T-helper 22 cell (primary cell): ENCODE data around the gene PARVB.

Experiments
- DNase-seq: peaks from one replicate; pipeline ENCODE4 v3.0.0-alpha.2; 2020; ENCODE audit warnings: low read depth

PARVB gene

GRCh38 chr22:44162960-44163359 is 138.9 kb downstream of the PARVB start:
- DNase-seq, result no peak

GRCh38 chr22:44163536-44163935 is 139.4 kb downstream of the PARVB start:
- no peak for DNase-seq

- no peak for DNase-seq
Observed at GRCh38 chr22:44164031-44164430, 139.9 kb downstream of the PARVB start.

- DNase-seq, result no peak
Observed at GRCh38 chr22:44165286-44165874, 141.3 kb downstream of the PARVB start.

GRCh38 chr22:44166498-44167276 is 142.6 kb downstream of the PARVB start:
- no peak for DNase-seq

GRCh38 chr22:44167501-44167900 is 143.4 kb downstream of the PARVB start:
- no peak for DNase-seq

- DNase-seq, result no peak
Observed at GRCh38 chr22:44168206-44168605, 144.1 kb downstream of the PARVB start.

GRCh38 chr22:44170470-44170869 is 146.4 kb downstream of the PARVB start:
- DNase-seq, result no peak

GRCh38 chr22:44171561-44171960 is 147.5 kb downstream of the PARVB start:
- DNase-seq, result no peak

GRCh38 chr22:44172370-44173108 is 148.4 kb downstream of the PARVB start:
- no peak for DNase-seq

GRCh38 chr22:44173154-44173553 is 149.1 kb downstream of the PARVB start:
- DNase-seq, result no peak

- no peak for DNase-seq
Observed at GRCh38 chr22:44175676-44176075, 151.6 kb downstream of the PARVB start.

GRCh38 chr22:44179196-44179988 is 155.3 kb downstream of the PARVB start:
- no peak for DNase-seq

GRCh38 chr22:44179989-44180705 is 156.0 kb downstream of the PARVB start:
- no peak for DNase-seq

- no peak for DNase-seq
Observed at GRCh38 chr22:44180706-44181032, 156.6 kb downstream of the PARVB start, which contains the start of gene PARVG. PARVG (plus strand) TSS chr22:44180925; CDS start chr22:44183330, 2,405 bp downstream.

GRCh38 chr22:44181033-44181911 is 157.2 kb downstream of the PARVB start:
- peak; percentile 67 for DNase-seq

GRCh38 chr22:44181912-44182587 is 157.9 kb downstream of the PARVB start:
- no peak for DNase-seq

- no peak for DNase-seq
Observed at GRCh38 chr22:44182588-44183286, 158.6 kb downstream of the PARVB start.

- DNase-seq, result no peak
Observed at GRCh38 chr22:44183287-44183588, 159.1 kb downstream of the PARVB start.

GRCh38 chr22:44184006-44184405 is 159.9 kb downstream of the PARVB start:
- no peak for DNase-seq
